PFSK-1 (cell line): Measurements from ENCODE around the gene UVSSA.

Source experiments
- SIN3A ChIP-seq: IDR thresholded peaks from 2 replicates; pipeline ENCODE4 v1.6.1; 2012; ENCODE audit warnings: mild to moderate bottlenecking, low read length, moderate library complexity, borderline replicate concordance; ENCODE audit not compliant: insufficient read depth
- TAF1 ChIP-seq: IDR thresholded peaks from 2 replicates; pipeline ENCODE4 v1.6.1; 2012; ENCODE audit warnings: low read length, control low read depth, borderline replicate concordance; ENCODE audit not compliant: insufficient read depth

- no peak for TF ChIP-seq TAF1
- no peak for TF ChIP-seq SIN3A
These were observed 13.0 kb downstream of the UVSSA start for GRCh38 chr4:1359976-1360375.
